T-helper 17 cell (primary cell): ENCODE data around the gene MDM1. TPM values are rescaled to one million over a fixed set of nuclear protein-coding genes. Genes with fewer than 3 reads are reported as not detected.

Experiments
- ATAC-seq: fragments of 150-1000 bp; cut with Tn5 transposase; 2 replicates; pipeline ENCODE4 v1.10.0; 2021; ENCODE audit warnings: mild to moderate bottlenecking, moderate library complexity
- DNase-seq, 3 donors: peaks; one replicate each; pipeline versions ENCODE4 v3.0.0 to v3.0.0-alpha.2; 2020 to 2021
- H3K9me3 ChIP-seq: one replicate; pipeline ENCODE4 v1.7.0; 2013; ENCODE audit warnings: low read length, mild to moderate bottlenecking; ENCODE audit not compliant: control insufficient read depth, poor library complexity, severe bottlenecking
- H3K27ac Mint-ChIP-seq: one replicate; pipeline ENCODE4 v1.8.0; 2022; ENCODE audit warnings: mild to moderate bottlenecking, moderate library complexity, mixed read lengths
- H3K27me3 Mint-ChIP-seq: one replicate; pipeline ENCODE4 v1.8.0; 2022; ENCODE audit warnings: mixed read lengths
- H3K36me3 Mint-ChIP-seq: one replicate; pipeline ENCODE4 v1.8.0; 2022; ENCODE audit warnings: low read depth, mixed read lengths
- H3K4me1 Mint-ChIP-seq: one replicate; pipeline ENCODE4 v1.8.0; 2022; ENCODE audit warnings: mild to moderate bottlenecking, mixed read lengths
- H3K4me3 Mint-ChIP-seq: one replicate; pipeline ENCODE4 v1.8.0; 2022; ENCODE audit warnings: mild to moderate bottlenecking, moderate library complexity, mixed read lengths
- total RNA-seq, 4 donors: library from RNA in 2 of 4; stranded (reverse) in 2 of 4; gene quantifications; one replicate each; pipeline ENCODE4 v1.2.3 and lab custom pipeline; 2022 to 2026

MDM1 gene
- total RNA-seq, 2 donors from 2014 or later, result 16.3 to 18.7 TPM

- Mint-ChIP-seq H3K36me3 (no peaks in the 10 kb centered on the region), H3K4me3 (no peak overlapping the region), H3K27ac (no peak overlapping the region), H3K4me1 (peaks cover 9% of the 10 kb centered on the region), H3K27me3 (peaks cover 20% of the 10 kb centered on the region)
- ATAC-seq (no peak), DNase-seq (no peak)
- no peaks in the 10 kb centered on the region for H3K9me3 ChIP-seq
These were observed 17.9 kb upstream of the MDM1 start for GRCh38 chr12:68349921-68350606.

DNA sequence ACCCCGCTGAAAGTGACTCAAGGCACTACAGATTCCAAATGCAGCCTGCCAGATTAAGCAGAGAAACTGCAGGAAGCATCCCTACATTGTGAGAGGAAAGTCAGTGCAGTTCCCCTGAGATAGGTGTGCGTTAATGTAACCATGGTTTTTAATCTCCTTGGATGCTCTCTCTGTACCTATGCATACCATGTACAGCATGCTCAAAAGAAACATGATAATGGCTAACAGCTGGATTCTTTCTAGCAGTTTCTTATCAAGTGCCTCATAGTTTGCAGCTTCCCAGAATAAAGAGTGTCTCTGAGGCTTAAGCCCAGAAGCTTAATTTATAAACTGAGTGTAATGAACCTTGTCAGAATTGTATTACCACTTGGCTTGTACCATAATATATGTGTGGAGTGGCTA lies 17.1 kb upstream of the MDM1 start:
- Mint-ChIP-seq H3K27ac (no peak overlapping the region), H3K36me3 (peaks cover 3% of the 10 kb centered on the region), H3K4me3 (no peak overlapping the region), H3K4me1 (peaks cover 9% of the 10 kb centered on the region), H3K27me3 (peaks cover 25% of the 10 kb centered on the region)
- H3K9me3 ChIP-seq, result no peaks in the 10 kb centered on the region
- DNase-seq (no peak), ATAC-seq (no peak)

- H3K4me3 Mint-ChIP-seq, result no peak overlapping the region
These were observed 16.3 kb upstream of the MDM1 start for GRCh38 chr12:68348419-68348818.

DNA sequence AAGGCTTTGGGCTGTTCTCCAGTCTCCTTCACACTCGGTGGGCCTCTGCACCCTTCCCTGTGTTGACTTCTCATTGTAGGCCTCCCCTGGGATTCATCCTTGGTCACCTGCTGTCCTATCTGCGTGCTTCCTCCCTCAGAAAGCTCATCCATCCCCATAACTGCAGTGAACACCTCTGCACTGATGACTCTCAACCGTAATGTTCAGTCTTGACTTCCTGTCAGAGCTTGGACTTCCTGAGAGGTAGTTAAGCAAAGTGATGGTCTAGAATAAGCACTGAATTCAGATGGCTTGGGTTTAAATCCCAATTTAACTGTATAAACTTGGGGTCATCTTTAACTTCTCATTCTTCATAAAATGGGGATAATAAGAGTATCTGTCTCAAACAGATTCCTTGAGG lies 13.6 kb upstream of the MDM1 start:
- no peak overlapping the region for H3K27ac Mint-ChIP-seq
- H3K36me3 Mint-ChIP-seq, result peaks cover 7% of the 10 kb centered on the region
- DNase-seq (no peak), ATAC-seq (no peak)
- H3K9me3 ChIP-seq, result no peaks in the 10 kb centered on the region
- H3K4me1 Mint-ChIP-seq, result peaks cover 16% of the 10 kb centered on the region
- H3K4me3 Mint-ChIP-seq, result no peak overlapping the region
- peaks cover 32% of the 10 kb centered on the region for H3K27me3 Mint-ChIP-seq

More at GRCh38 chr12:68348419-68348818, 16.3 kb upstream of the MDM1 start:
- peaks cover 9% of the 10 kb centered on the region for H3K4me1 Mint-ChIP-seq
- DNase-seq (no peak), ATAC-seq (no peak)
- H3K27ac Mint-ChIP-seq, result no peak overlapping the region
- H3K36me3 Mint-ChIP-seq, result peaks cover 3% of the 10 kb centered on the region
- no peaks in the 10 kb centered on the region for H3K9me3 ChIP-seq
- H3K27me3 Mint-ChIP-seq, result peaks cover 33% of the 10 kb centered on the region

GRCh38 chr12:68344126-68344525 lies 12.0 kb upstream of the MDM1 start:
- H3K4me3 Mint-ChIP-seq, result no peak overlapping the region
- peaks cover 15% of the 10 kb centered on the region for H3K4me1 Mint-ChIP-seq
- peaks cover 7% of the 10 kb centered on the region for H3K36me3 Mint-ChIP-seq
- H3K9me3 ChIP-seq, result no peaks in the 10 kb centered on the region
- DNase-seq, result no peak
- no peak for ATAC-seq
- no peak overlapping the region for H3K27ac Mint-ChIP-seq
- H3K27me3 Mint-ChIP-seq, result peaks cover 24% of the 10 kb centered on the region

DNA sequence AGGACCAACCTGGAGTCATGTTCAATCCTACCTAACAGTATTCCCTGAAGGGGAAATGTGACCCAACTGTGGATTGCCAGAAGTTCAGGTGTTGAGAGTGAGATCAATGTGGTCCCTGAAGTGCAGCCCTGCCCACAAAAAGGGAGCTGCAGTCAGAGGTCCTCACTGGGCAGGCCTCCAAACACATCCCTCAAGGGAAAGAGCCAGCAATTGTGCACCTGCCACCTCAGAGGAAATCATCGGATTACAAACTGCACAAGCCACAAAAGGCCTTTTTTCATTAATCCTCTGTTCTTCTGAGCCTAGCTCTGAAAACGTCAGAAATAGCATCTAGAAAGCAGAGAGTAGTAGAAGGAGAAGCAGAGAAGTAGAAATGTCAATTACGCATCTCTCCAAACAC lies 10.8 kb upstream of the MDM1 start:
- DNase-seq (no peak), ATAC-seq (no peak)
- H3K4me1 Mint-ChIP-seq, result peaks cover 15% of the 10 kb centered on the region
- no peak overlapping the region for H3K4me3 Mint-ChIP-seq
- peaks cover 7% of the 10 kb centered on the region for H3K36me3 Mint-ChIP-seq
- no peak overlapping the region for H3K27ac Mint-ChIP-seq
- no peaks in the 10 kb centered on the region for H3K9me3 ChIP-seq
- H3K27me3 Mint-ChIP-seq, result peaks cover 24% of the 10 kb centered on the region

DNA sequence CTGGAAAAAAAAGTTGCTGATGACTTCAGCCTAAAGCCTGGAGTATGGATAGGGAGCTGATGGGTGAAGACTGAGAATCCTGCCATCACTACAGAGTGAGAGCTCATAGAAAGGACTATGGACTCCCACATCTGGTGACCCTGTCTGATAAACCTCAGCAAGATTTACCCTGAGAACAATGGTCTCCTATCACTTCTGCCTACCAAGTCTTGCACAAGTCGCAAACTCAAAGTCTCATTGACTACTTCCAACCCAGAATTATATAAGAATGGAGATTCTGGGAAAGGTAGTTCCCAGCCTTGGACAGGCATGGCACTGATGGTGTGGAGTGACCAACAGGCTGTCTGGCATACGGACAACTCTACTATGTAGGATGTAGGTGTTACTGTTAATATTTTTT lies 9.7 kb upstream of the MDM1 start:
- Mint-ChIP-seq H3K27me3 (peaks cover 24% of the 10 kb centered on the region), H3K27ac (no peak overlapping the region)

DNA sequence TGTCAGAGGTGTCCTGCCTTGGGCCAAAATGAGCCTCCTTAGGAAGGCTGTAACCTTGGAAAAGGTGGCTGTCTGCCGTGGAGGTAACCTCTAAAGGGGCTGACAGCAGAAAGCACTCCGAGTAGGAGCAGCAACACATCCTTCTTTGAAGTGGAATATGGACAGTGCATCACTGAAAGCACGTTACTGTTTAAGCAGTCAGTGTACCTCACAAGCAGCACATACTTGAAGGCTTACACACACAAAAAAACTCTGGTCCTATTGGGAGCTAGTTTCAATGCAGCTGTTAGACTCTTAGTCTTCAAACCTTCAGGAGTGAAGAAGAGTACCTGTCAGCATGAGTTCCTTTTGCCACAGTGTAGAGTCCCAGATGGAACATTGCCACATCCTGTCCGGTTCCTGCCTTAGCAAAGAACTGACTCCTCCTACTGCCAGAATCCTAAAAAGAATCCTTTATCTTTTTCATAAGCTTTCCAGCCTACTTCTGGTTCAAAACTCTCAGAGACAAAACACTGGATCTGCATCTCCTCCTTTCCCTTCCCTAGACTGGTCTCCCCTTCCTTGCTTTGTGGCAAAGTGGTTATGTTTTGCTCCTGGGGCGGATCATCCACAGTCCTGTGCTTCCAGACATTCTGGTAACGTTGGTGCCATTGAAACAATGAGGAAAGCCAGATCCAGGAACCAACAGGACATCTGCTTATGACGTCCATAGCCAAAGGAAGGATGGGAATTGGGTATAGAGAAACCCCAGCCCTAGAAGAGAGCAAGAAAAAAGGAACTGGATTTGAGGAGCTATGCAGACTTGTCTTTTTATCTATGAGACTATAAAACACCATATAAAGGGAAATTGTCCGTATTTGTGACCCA lies 8.5 kb upstream of the MDM1 start:
- no peak overlapping the region for H3K27ac Mint-ChIP-seq

More for the DNA sequence above, 9.7 kb upstream of the MDM1 start:
- no peak overlapping the region for H3K4me3 Mint-ChIP-seq
- peaks cover 15% of the 10 kb centered on the region for H3K4me1 Mint-ChIP-seq
- ATAC-seq, result no peak
- DNase-seq, result no peak
- H3K36me3 Mint-ChIP-seq, result peaks cover 7% of the 10 kb centered on the region
- no peaks in the 10 kb centered on the region for H3K9me3 ChIP-seq

DNA sequence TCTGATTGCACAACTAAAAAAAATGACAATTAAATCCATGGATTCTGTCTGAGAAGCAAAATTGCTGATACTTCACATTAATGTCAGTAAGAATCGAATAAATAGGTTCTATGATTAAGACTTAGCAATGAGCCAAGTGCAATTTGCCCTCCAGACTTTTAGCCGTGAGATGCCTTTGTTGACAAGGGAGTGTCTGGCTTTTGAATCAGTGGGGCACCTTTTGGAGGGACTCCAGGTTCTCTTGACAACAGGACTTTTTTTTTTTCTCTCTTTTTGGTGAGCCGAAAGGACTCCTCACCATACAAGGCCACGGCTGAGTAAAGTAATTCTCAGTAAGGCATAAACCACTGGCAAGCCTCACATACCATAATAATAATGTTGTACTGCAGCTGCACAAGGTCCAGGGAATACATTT lies 4.7 kb upstream of the MDM1 start:
- ATAC-seq (no peak), DNase-seq (no peak)
- Mint-ChIP-seq H3K27ac (no peak overlapping the region), H3K36me3 (peaks cover 3% of the 10 kb centered on the region), H3K4me1 (peaks cover 16% of the 10 kb centered on the region), H3K4me3 (no peak overlapping the region), H3K27me3 (peaks cover 5% of the 10 kb centered on the region)
- no peaks in the 10 kb centered on the region for H3K9me3 ChIP-seq

More for the DNA sequence above, 8.5 kb upstream of the MDM1 start:
- Mint-ChIP-seq H3K4me1 (peaks cover 10% of the 10 kb centered on the region), H3K4me3 (no peak overlapping the region), H3K27me3 (peaks cover 24% of the 10 kb centered on the region), H3K36me3 (peaks cover 7% of the 10 kb centered on the region)
- ATAC-seq (no peak), DNase-seq (no peak)
- H3K9me3 ChIP-seq, result no peaks in the 10 kb centered on the region

DNA sequence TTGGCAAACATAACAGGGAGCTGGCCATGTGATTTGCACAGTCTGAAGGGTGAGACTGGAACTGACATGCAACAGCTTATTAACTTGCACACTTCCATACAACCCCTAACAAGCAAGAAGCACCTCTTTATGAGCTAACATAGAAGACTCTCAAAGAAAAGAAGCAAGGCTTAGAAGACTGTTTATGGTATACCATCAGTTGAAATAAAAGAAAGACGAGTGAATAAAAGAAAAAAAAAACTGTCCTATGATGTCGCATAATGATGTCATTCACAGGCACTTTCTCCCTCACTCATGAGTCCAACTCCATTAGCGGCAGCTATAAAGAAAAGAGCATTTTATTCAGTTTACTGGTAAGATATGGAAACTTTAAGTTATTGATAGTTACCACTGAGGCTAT lies 3.3 kb upstream of the MDM1 start:
- ATAC-seq, result no peak
- Mint-ChIP-seq H3K27ac (no peak overlapping the region), H3K36me3 (peaks cover 3% of the 10 kb centered on the region), H3K4me1 (peaks cover 22% of the 10 kb centered on the region), H3K4me3 (no peak overlapping the region), H3K27me3 (peaks cover 5% of the 10 kb centered on the region)
- H3K9me3 ChIP-seq, result no peaks in the 10 kb centered on the region
- DNase-seq, result no peak

DNA sequence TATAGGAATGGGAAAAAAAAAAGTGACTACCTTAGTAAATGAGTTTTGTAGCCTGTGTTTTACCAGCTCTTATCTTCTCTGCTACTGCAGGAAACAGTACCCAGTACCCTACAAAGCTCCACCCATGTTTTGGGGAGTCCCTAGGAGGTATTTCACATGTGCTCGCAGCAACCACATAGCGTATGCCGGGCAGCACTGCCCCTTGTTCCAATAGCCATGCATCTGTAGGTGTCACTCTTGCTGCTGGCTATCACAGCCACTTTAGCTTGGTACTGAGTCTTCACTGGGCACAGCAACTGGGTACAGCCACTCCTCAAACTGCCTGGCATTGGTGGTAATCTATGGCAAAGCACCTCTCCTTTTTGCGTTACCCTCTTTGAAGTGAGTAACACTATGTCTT lies 2.0 kb upstream of the MDM1 start:
- peaks cover 29% of the 10 kb centered on the region for H3K4me1 Mint-ChIP-seq
- H3K9me3 ChIP-seq, result no peaks in the 10 kb centered on the region
- H3K36me3 Mint-ChIP-seq, result peaks cover 3% of the 10 kb centered on the region
- ATAC-seq (no peak), DNase-seq (peak in 1 of 3 donors; percentile 10)
- peak overlapping the region; percentile 61 for H3K27ac Mint-ChIP-seq
- peaks cover 5% of the 10 kb centered on the region for H3K27me3 Mint-ChIP-seq
- no peak overlapping the region for H3K4me3 Mint-ChIP-seq

DNA sequence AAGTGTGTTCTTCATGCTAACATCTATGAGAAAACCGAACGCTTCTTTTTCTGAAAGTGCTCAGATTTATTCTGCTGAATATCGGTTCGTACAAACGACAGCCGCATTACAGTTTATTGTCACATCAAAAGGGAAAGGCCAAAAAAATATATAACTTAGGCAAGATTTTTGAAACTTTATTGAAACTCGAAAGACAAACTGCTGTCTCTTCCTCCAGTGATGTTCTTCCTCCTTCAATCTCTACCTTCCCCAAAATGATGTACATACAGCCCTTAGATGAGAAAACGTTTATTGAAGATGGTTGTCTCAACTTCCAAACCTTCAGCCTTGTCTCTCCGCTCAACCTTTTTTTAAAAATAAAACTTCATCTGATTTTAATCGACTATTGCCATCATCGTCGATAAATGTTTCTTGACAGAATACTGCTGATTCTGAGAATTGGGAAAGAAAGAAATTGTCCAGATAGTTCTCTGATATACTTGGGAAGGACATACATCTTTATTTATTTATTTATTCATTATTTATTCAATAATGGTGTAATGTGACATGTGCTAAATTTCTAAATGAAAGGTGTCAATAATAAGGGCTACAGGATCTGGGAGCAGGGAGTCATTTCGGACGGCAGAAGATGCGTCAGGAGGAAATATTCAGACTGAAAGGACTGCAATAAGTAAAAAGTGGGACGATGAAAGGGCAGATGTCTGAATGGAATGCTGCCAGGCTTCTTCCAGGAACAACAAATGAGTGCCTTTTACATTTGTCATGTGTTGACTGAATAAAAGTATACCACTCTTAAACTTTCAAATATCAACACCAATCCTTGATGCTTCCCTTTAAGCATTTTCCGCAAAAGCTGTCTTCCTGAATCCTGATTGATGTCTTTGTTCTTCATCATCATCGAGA lies 817 bp upstream of the MDM1 start:
- Mint-ChIP-seq H3K4me3 (peak overlapping the region; percentile 87), H3K27me3 (peaks cover 5% of the 10 kb centered on the region), H3K4me1 (peaks cover 34% of the 10 kb centered on the region)

DNA sequence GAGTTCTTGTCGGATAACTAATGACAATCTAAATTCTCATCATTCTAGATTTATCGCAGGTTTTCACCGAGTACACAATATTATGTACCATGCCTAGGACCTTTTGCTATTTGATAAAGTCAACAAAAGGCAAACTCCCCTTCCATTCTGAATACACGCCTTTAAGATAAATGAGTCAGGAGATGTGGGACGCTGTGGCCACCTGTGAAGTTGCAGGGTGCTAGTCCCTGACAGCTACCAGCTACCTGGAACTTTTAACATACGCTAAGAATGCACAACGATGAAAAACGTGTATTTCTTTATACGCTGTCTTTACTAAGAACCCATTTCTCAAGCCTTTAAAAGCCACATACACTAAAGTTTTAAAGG lies 678 bp downstream of the MDM1 start:
- Mint-ChIP-seq H3K36me3 (peaks cover 3% of the 10 kb centered on the region), H3K27ac (no peak overlapping the region), H3K4me1 (peaks cover 34% of the 10 kb centered on the region), H3K4me3 (peak overlapping the region; percentile 87), H3K27me3 (peaks cover 5% of the 10 kb centered on the region)
- no peaks in the 10 kb centered on the region for H3K9me3 ChIP-seq
- DNase-seq, result no peak
- ATAC-seq, result no peak

More for the DNA sequence above, 817 bp upstream of the MDM1 start:
- peak overlapping the region; percentile 87 for H3K27ac Mint-ChIP-seq
- DNase-seq (no peak), ATAC-seq (no peak)
- H3K36me3 Mint-ChIP-seq, result peaks cover 3% of the 10 kb centered on the region
- H3K9me3 ChIP-seq, result no peaks in the 10 kb centered on the region
